Caco-2 (cell line): Measurements from ENCODE around the gene C3orf52. TPM values are rescaled to one million over a fixed set of nuclear protein-coding genes. Genes with fewer than 3 reads are reported as not detected.

Source experiments
- BruUV-seq: library from RNA; stranded (reverse); fragments of 400-500 nt; replicated peaks from 2 replicates; lab custom pipeline; 2021; lab: Mats Ljungman, UMichigan
- CTCF ChIA-PET: fragments of 300-600 bp; sonication (Branson Sonifier 250); formaldehyde crosslinking; loops from one replicate; lab custom pipeline; 2022; ENCODE audit warnings: antibody characterized with exemption; lab: Charles Lee
- POLR2A ChIA-PET: fragments of 300-600 bp; sonication (Branson Sonifier 250); formaldehyde crosslinking; loops from one replicate; lab custom pipeline; 2022; ENCODE audit warnings: antibody characterized with exemption; lab: Charles Lee
- DNase-seq, 2 experiments: peaks; one replicate each; pipeline versions ENCODE4 v3.0.0 to v3.0.0-alpha.2; 2020 to 2022
- H3K27me3 ChIP-seq: replicated peaks from 2 replicates; pipeline ENCODE4 v1.6.0; 2011; ENCODE audit warnings: low read length; ENCODE audit not compliant: control insufficient read depth, insufficient read depth
- H3K36me3 ChIP-seq: 2 replicates; pipeline ENCODE4 v1.5.1; 2011; ENCODE audit warnings: low read length; ENCODE audit not compliant: control insufficient read depth, insufficient read depth
- H3K4me1 ChIP-seq: fragments of 250-450 bp; sonication (Bioruptor Pico); 2 replicates; pipeline ENCODE4 v1.5.1; 2020; ENCODE audit warnings: mild to moderate bottlenecking
- H3K4me3 ChIP-seq: 2 replicates; pipeline ENCODE4 v1.5.1; 2011; ENCODE audit warnings: low read depth, mild to moderate bottlenecking, control low read depth, low read length
- H3K9me3 ChIP-seq: fragments of 250-450 bp; sonication (Bioruptor Pico); 2 replicates; pipeline ENCODE4 v1.5.1; 2020; ENCODE audit warnings: mild to moderate bottlenecking, moderate library complexity
- H3K27ac Mint-ChIP-seq: one replicate; pipeline ENCODE4 v1.8.0; 2022; ENCODE audit warnings: mixed read lengths; ENCODE audit not compliant: unreplicated experiment
- H3K27me3 Mint-ChIP-seq: one replicate; pipeline ENCODE4 v1.8.0; 2022; ENCODE audit warnings: mixed read lengths; ENCODE audit not compliant: insufficient read depth, unreplicated experiment
- H3K36me3 Mint-ChIP-seq: one replicate; pipeline ENCODE4 v1.8.0; 2022; ENCODE audit warnings: mild to moderate bottlenecking, mixed read lengths; ENCODE audit not compliant: insufficient read depth, unreplicated experiment
- H3K4me1 Mint-ChIP-seq: one replicate; pipeline ENCODE4 v1.8.0; 2022; ENCODE audit warnings: low read depth, mixed read lengths; ENCODE audit not compliant: unreplicated experiment
- H3K4me3 Mint-ChIP-seq: one replicate; pipeline ENCODE4 v1.8.0; 2022; ENCODE audit warnings: mild to moderate bottlenecking, moderate library complexity, mixed read lengths; ENCODE audit not compliant: unreplicated experiment
- H3K9me3 Mint-ChIP-seq: one replicate; pipeline ENCODE4 v1.8.0; 2022; ENCODE audit warnings: mixed read lengths; ENCODE audit not compliant: unreplicated experiment
- CTCF ChIP-seq, 2 experiments: fragments of 200-600 bp in 1 of 2; IDR thresholded peaks; 1 replicate in 1 of 2; 2 replicates in 1 of 2; pipeline versions ENCODE4 v1.5.1 to v1.8.0; 2011 to 2022; ENCODE audit warnings: antibody characterized with exemption in 1 of 2, control low read depth in 1 of 2, inconsistent platforms in 1 of 2, low read depth in 1 of 2, low read length in 1 of 2, mild to moderate bottlenecking in 1 of 2, moderate library complexity in 1 of 2; ENCODE audit not compliant: insufficient read depth in 1 of 2, severe bottlenecking in 1 of 2, unreplicated experiment in 1 of 2
- intact Hi-C: fragments of 100-400 bp; cut with micrococcal nuclease; formaldehyde crosslinking; loops from one replicate; pipeline ENCODE4 v1.10.0; 2022; ENCODE audit not compliant: unreplicated experiment
- total RNA-seq: library from RNA; stranded (reverse); gene quantifications from 2 replicates; pipeline ENCODE4 v1.2.3, GENCODE V29; 2022

C3orf52 gene
- total RNA-seq, 1 experiment from 2014 or later: 64.5 TPM

DNA sequence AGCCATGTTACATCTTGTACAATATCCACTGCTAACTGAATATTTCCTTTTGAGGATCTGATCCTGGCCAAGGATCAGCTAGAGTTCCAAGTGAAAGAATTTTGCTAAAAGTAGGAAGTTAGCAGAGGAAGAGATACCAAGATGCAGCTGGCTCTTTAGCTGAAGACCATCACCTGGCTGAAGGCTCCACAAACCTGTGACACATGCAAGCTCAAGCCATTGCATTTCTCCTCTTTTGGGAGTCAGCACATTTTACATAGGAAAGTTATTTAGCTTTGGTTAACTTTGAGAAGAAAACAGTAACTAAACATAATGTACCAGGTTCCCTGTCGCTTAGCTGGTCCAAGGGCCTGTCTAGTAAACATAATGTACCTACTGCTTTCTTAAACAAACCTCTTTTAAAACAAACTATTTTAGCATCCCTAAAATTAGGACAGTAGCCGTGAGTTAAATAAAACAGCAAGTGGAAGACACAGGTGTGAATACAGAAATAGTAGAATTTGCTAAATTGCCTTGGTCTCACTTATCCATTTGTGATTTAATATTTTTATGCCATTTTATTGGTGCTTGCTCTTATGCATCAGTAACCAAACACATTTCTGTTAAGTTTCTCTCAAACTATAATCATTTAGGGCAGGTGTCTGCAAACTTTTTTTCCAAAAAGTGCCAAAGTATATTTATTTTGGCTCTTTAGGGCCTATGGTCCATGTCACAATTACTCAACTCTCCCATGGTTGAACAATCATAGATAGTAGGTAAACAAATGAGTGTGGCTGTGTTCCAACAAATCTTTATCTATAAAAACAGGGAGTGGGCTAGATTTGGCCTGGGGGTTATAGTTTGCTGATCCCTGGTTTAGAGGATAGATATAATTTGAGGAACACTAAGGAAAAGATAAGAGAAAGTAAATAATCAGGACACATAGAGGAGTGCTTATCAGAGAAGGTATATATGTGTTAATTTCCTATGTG is 35.7 kb downstream of the C3orf52 start:
- H3K4me1 ChIP-seq: peaks cover 18% of the 10 kb centered on the region
- no peaks in the 10 kb centered on the region for H3K27me3 Mint-ChIP-seq
- no peak for TF ChIP-seq CTCF (IDR thresholded peaks at IDR 0.05; ENCODE audit: insufficient read depth in 1 of 2, low read depth in 1 of 2, low read length in 1 of 2, severe bottlenecking in 1 of 2, unreplicated experiment in 1 of 2)
- DNase-seq: no peak
- H3K9me3 ChIP-seq: no peaks in the 10 kb centered on the region
- ChIA-PET CTCF (interaction anchor here (0.7 kb wide), 1 partner anchor 10 kb away, joined by 3 read pairs; no protein-coding TSS in a partner anchor), POLR2A (no interaction called here)
- no peaks in the 10 kb centered on the region for H3K9me3 Mint-ChIP-seq
- BruUV-seq: no TSS peak
- peaks cover 19% of the 10 kb centered on the region for H3K4me1 Mint-ChIP-seq
- H3K36me3 Mint-ChIP-seq: peaks cover 68% of the 10 kb centered on the region
- H3K4me3 Mint-ChIP-seq: no peak overlapping the region
- intact Hi-C loops: no loop called here
- H3K27ac Mint-ChIP-seq: no peak overlapping the region
- no peak overlapping the region for H3K4me3 ChIP-seq
- H3K27me3 ChIP-seq: no peaks in the 10 kb centered on the region
- peaks cover 3% of the 10 kb centered on the region; the same call in 1 of the 2 replicates for H3K36me3 ChIP-seq

DNA sequence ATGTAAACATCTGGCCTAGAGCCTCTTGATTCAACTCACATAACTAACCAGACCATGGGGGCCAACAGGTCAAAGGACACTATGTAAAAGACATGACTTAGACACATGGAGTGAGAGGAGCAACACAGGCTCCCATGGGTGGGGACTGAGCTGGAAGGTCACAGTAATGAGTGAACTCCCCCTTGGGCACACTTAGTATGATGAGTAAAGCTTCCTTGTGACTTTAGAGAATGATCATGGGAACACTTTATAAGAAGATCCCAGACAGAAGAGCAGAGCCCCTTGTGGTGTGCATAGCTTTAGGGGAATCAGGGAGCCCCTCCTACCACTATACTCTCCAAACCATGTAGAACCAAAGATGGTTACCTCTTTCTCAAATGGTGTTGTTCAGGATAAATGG is 36.7 kb downstream of the C3orf52 start:
- H3K27me3 Mint-ChIP-seq: no peaks in the 10 kb centered on the region
- TF ChIP-seq CTCF (IDR thresholded peaks at IDR 0.05; ENCODE audit: insufficient read depth in 1 of 2, low read depth in 1 of 2, low read length in 1 of 2, severe bottlenecking in 1 of 2, unreplicated experiment in 1 of 2): no peak
- peaks cover 19% of the 10 kb centered on the region for H3K4me1 Mint-ChIP-seq
- ChIA-PET POLR2A (no interaction called here), CTCF (no interaction called here)
- Histone ChIP-seq H3K4me3 (no peak overlapping the region), H3K9me3 (no peaks in the 10 kb centered on the region), H3K36me3 (peaks cover 3% of the 10 kb centered on the region; the same call in 1 of the 2 replicates), H3K4me1 (peaks cover 28% of the 10 kb centered on the region), H3K27me3 (no peaks in the 10 kb centered on the region)
- peaks cover 58% of the 10 kb centered on the region for H3K36me3 Mint-ChIP-seq
- H3K9me3 Mint-ChIP-seq: no peaks in the 10 kb centered on the region
- H3K4me3 Mint-ChIP-seq: no peak overlapping the region
- DNase-seq: no peak
- H3K27ac Mint-ChIP-seq: no peak overlapping the region
- intact Hi-C loops: no loop called here
- BruUV-seq: no TSS peak

DNA sequence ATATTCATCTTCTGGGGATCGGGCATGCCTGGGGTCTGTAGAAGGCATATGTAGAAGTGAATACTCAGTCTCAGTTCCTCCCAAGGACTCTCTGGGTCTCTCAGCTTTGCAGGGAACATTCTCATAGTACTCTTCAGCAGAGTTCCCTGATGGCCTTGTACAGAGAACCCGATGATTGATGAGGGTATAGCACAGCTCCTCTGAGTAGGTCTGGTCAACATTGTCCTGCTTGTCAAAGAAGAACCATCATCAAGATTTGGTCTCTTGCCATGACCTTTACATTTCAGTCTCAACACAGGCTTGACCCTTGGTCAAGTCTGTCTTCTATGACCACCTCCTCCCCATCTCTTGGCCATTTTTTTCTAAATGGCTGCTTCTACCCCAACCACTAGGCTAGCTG is 37.4 kb downstream of the C3orf52 start:
- no TSS peak for BruUV-seq
- Histone ChIP-seq H3K36me3 (peaks cover 3% of the 10 kb centered on the region; the same call in 1 of the 2 replicates), H3K27me3 (no peaks in the 10 kb centered on the region), H3K4me1 (peaks cover 35% of the 10 kb centered on the region), H3K4me3 (no peak overlapping the region), H3K9me3 (no peaks in the 10 kb centered on the region)
- Mint-ChIP-seq H3K27ac (no peak overlapping the region), H3K4me1 (peaks cover 19% of the 10 kb centered on the region), H3K9me3 (no peaks in the 10 kb centered on the region), H3K36me3 (peaks cover 54% of the 10 kb centered on the region), H3K4me3 (no peak overlapping the region), H3K27me3 (no peaks in the 10 kb centered on the region)
- POLR2A ChIA-PET: no interaction called here
- DNase-seq: no peak
- no peak for TF ChIP-seq CTCF (IDR thresholded peaks at IDR 0.05; ENCODE audit: insufficient read depth in 1 of 2, low read depth in 1 of 2, low read length in 1 of 2, severe bottlenecking in 1 of 2, unreplicated experiment in 1 of 2)
- intact Hi-C loops: no loop called here
- CTCF ChIA-PET: no interaction called here
